ENCODE results near the gene VPS37B. TPM values are rescaled to one million over a fixed set of nuclear protein-coding genes. Genes with fewer than 3 reads are reported as not detected.

The VPS37B gene
- total RNA-seq, 1 donor from 2014 or later: 73.4 TPM

DNA sequence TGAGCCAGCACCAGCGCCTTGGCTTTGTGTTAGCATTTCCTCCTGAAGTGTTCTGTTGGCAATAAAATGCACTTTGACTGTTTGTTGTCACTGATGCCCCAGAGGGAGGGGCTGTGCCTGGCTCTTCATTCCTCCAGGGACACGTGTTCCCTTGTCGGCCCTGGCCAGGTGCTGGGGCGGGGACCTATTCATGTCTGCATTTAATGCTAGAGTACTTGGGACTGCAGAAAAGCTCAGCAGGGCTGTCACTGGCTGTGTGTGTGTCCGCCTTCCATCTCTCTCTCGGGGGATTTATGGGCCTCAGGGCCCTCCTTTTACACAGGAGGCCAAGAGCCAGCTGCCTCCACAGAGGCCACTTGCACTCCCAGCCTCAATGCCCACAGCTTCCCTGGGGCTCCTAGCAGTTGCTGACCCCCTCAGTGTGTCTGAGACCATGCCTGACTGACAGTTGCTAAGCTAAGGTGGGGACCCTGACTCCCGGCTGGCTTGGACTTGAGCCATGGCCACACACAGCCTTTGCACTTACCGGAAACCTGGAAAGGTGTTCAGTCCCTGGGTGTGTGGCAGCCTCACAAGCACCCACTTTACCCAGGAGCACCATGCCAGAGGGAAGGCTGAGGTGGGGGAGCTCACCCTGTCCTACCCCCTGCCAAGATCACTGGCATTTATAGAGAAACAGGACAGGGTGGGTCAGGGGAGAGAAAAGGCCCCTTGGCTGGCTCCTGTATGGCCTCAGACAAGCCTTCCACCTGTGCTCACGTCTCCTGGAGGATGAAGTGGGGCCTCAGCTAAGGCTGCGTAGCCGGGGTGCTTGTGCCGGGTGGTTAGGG lies 32.8 kb downstream of the VPS37B start:
- TF ChIP-seq, protein P1, sequence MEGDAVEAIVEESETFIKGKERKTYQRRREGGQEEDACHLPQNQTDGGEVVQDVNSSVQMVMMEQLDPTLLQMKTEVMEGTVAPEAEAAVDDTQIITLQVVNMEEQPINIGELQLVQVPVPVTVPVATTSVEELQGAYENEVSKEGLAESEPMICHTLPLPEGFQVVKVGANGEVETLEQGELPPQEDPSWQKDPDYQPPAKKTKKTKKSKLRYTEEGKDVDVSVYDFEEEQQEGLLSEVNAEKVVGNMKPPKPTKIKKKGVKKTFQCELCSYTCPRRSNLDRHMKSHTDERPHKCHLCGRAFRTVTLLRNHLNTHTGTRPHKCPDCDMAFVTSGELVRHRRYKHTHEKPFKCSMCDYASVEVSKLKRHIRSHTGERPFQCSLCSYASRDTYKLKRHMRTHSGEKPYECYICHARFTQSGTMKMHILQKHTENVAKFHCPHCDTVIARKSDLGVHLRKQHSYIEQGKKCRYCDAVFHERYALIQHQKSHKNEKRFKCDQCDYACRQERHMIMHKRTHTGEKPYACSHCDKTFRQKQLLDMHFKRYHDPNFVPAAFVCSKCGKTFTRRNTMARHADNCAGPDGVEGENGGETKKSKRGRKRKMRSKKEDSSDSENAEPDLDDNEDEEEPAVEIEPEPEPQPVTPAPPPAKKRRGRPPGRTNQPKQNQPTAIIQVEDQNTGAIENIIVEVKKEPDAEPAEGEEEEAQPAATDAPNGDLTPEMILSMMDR (conservative IDR thresholded peaks at IDR 0.05; ENCODE audit: low read depth, low read length): no peak
- no peak for DNase-seq (ENCODE audit: low read depth)

DNA sequence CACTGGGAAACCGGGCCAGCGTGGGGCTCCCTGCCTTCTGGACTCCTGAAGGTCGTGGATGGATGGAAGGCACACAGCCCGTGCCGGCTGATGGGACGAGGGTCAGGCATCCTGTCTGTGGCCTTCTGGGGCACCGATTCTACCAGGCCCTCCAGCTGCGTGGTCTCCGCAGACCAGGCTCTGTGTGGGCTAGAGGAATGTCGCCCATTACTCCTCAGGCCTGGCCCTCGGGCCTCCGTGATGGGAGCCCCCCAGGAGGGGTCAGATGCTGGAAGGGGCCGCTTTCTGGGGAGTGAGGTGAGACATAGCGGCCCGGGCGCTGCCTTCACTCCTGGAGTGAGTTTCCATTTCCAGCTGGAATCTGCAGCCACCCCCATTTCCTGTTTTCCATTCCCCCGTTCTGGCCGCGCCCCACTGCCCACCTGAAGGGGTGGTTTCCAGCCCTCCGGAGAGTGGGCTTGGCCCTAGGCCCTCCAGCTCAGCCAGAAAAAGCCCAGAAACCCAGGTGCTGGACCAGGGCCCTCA lies 33.8 kb downstream of the VPS37B start:
- DNase-seq (ENCODE audit: low read depth): no peak
- TF ChIP-seq, protein P1 (conservative IDR thresholded peaks at IDR 0.05; ENCODE audit: low read depth, low read length): no peak
- H3K4me3 ChIP-seq (ENCODE audit: low read depth, low read length): no peak overlapping the region

More for the DNA sequence above, 32.8 kb downstream of the VPS37B start:
- H3K4me3 ChIP-seq (ENCODE audit: low read depth, low read length): no peak overlapping the region

GRCh38 chr12:122861587-122861970 lies 34.3 kb downstream of the VPS37B start:
- H3K4me3 ChIP-seq (ENCODE audit: low read depth, low read length): no peak overlapping the region
- TF ChIP-seq, protein P1 (conservative IDR thresholded peaks at IDR 0.05; ENCODE audit: low read depth, low read length): no peak
- no peak for DNase-seq (ENCODE audit: low read depth)

- no peak overlapping the region for H3K4me3 ChIP-seq (ENCODE audit: low read depth, low read length)
- DNase-seq (ENCODE audit: low read depth): no peak
- TF ChIP-seq, protein P1 (conservative IDR thresholded peaks at IDR 0.05; ENCODE audit: low read depth, low read length): no peak
These were observed 34.9 kb downstream of the VPS37B start for GRCh38 chr12:122860854-122861586.

- no peak overlapping the region for H3K4me3 ChIP-seq (ENCODE audit: low read depth, low read length)
- no peak for DNase-seq (ENCODE audit: low read depth)
- TF ChIP-seq, protein P1 (conservative IDR thresholded peaks at IDR 0.05; ENCODE audit: low read depth, low read length): peak; percentile 83
These were observed 35.7 kb downstream of the VPS37B start for GRCh38 chr12:122860040-122860853.

DNA sequence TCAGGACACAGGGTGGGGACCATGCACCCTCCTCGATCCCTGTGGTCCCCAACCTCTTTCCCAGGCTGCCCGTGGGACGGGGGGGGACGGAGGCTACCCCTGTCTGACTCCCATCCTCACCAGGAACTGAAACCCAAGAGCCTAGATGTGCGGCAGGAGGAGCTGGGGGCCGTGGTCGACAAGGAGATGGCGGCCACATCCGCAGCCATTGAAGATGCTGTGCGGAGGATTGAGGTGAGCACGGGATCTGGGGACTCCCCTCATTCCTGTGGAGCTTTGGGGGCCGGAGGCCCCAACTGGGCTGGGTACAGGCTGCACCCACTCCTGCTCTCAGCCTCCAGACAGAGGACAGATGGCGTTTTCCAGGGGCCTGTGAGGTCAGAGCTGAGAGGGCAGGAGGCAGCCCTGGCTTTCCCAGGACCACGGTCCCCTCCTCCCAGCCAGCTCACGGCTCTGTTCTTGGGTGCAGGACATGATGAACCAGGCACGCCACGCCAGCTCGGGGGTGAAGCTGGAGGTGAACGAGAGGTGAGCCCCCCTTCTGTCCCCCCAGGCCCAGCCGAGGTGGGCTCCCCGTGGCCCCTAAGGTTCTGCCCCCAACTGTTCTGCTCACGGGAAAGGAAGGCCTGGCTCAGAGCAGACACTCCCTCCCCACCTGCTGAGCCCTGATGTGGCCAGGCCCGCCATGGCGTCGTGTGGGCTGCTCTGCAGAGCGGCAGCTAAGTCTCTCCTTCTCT lies 36.5 kb downstream of the VPS37B start:
- H3K4me3 ChIP-seq (ENCODE audit: low read depth, low read length): no peak overlapping the region
- no peak for DNase-seq (ENCODE audit: low read depth)
- TF ChIP-seq, protein P1 (conservative IDR thresholded peaks at IDR 0.05; ENCODE audit: low read depth, low read length): no peak

Data from epithelial cell of proximal tubule (primary cell).